CD4-positive, alpha-beta T cell treated with Interleukin-4 for 4 hours (primary cell): ENCODE data around the gene ADGRF3.
"Not testable (repeated sequence)": the region's sequence is repeated elsewhere in the genome, so short reads cannot be mapped to it uniquely, and the experiment has no call there.

Source experiments
- DNase-seq: peaks from one replicate; pipeline ENCODE4 v3.0.0-alpha.2; 2020

ADGRF3 gene

GRCh38 chr2:26347286-26347865 lies 787 bp upstream of the ADGRF3 start:
- no peak for DNase-seq

GRCh38 chr2:26345545-26346453 lies 790 bp downstream of the ADGRF3 start, which contains the start of gene SELENOI:
TSS of gene SELENOI (plus strand) at chr2:26346143. CDS start at chr2:26346233, 90 bp downstream.
- DNase-seq: peak; percentile 99

- no peak for DNase-seq
Observed at GRCh38 chr2:26345283-26345544, 1.4 kb downstream of the ADGRF3 start.

GRCh38 chr2:26344581-26345282 lies 1.9 kb downstream of the ADGRF3 start:
- no peak for DNase-seq

- DNase-seq: no peak
Observed at GRCh38 chr2:26340831-26341230, 5.8 kb downstream of the ADGRF3 start.

- no peak for DNase-seq
Observed at GRCh38 chr2:26337298-26337697, 9.3 kb downstream of the ADGRF3 start.

GRCh38 chr2:26336719-26337118 lies 9.9 kb downstream of the ADGRF3 start:
- no peak for DNase-seq

GRCh38 chr2:26335231-26335630 lies 11.4 kb downstream of the ADGRF3 start:
- DNase-seq: no peak

GRCh38 chr2:26333293-26333692 lies 13.3 kb downstream of the ADGRF3 start:
- DNase-seq: no peak

GRCh38 chr2:26331321-26331720 lies 15.3 kb downstream of the ADGRF3 start:
- DNase-seq: not testable (repeated sequence)

GRCh38 chr2:26330604-26331003 lies 16.0 kb downstream of the ADGRF3 start:
- DNase-seq: no peak

GRCh38 chr2:26330114-26330549 lies 16.5 kb downstream of the ADGRF3 start:
- DNase-seq: peak; percentile 76

GRCh38 chr2:26329083-26329482 lies 17.5 kb downstream of the ADGRF3 start:
- DNase-seq: not testable (repeated sequence)

GRCh38 chr2:26327291-26328272 lies 19.0 kb downstream of the ADGRF3 start:
- DNase-seq: no peak

- DNase-seq: no peak
Observed at GRCh38 chr2:26326514-26326913, 20.1 kb downstream of the ADGRF3 start.

GRCh38 chr2:26325851-26326250 lies 20.7 kb downstream of the ADGRF3 start:
- DNase-seq: no peak

- DNase-seq: no peak
Observed at GRCh38 chr2:26324903-26325302, 21.7 kb downstream of the ADGRF3 start.

GRCh38 chr2:26324479-26324878 lies 22.1 kb downstream of the ADGRF3 start:
- not testable (repeated sequence) for DNase-seq

GRCh38 chr2:26318950-26319349 lies 27.6 kb downstream of the ADGRF3 start:
- no peak for DNase-seq

- no peak for DNase-seq
Observed at GRCh38 chr2:26317377-26318105, 29.0 kb downstream of the ADGRF3 start.

GRCh38 chr2:26316845-26317244 lies 29.7 kb downstream of the ADGRF3 start:
- DNase-seq: no peak

GRCh38 chr2:26316041-26316440 lies 30.5 kb downstream of the ADGRF3 start:
- no peak for DNase-seq
